ELF-1 (cell line): ENCODE results near the gene NHERF2.
"Not testable (repeated sequence)": the region's sequence is repeated elsewhere in the genome, so short reads cannot be mapped to it uniquely, and the experiment has no call there.

Experiments used
- DNase-seq: peaks from one replicate; pipeline ENCODE4 v3.0.0-alpha.2; 2016; ENCODE audit warnings: low read depth, low spot score

Gene NHERF2

DNA sequence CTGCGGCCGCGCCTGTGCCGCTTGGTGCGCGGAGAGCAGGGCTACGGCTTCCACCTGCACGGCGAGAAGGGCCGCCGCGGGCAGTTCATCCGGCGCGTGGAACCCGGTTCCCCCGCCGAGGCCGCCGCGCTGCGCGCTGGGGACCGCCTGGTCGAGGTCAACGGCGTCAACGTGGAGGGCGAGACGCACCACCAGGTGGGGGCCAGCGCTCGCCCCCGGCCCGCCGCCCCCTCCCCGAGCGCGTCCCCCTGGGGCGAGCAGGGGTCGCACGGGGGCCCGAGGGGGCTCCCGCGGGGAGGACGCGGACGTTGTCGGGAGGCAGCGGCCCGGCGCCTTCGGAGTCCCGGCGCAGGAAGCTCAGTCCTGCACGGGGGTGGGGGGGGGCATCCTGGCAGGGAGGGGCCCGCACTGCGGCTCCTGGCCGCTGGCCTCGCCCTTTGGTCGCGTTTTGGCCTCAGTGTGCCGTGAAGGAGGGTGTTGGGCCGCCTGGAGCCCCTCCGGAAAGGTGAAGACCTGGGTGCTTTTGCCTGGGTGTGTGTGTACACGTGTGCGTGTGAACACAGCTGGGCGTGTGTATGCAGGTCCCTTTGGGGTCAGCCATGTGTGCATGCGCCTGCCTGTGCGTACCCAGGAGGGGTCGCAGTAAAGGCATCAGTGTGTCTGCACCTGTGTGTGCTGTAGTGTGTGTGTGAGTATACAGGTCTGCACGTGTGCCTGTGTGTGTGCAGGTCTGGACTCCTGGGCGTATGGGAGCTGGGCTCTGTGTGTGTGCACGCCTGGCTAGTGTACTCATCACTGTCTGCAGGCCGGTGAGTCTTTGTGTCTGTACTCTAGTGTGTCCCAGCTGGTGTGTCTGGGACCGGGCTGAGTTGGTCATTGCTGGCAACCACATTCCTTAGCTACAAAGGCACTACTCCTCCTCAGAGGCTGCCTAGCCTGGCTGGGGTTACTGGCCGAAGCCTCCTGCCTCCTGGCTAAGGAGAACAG is 615 bp downstream of the NHERF2 start:
- peak; percentile 62 for DNase-seq

DNA sequence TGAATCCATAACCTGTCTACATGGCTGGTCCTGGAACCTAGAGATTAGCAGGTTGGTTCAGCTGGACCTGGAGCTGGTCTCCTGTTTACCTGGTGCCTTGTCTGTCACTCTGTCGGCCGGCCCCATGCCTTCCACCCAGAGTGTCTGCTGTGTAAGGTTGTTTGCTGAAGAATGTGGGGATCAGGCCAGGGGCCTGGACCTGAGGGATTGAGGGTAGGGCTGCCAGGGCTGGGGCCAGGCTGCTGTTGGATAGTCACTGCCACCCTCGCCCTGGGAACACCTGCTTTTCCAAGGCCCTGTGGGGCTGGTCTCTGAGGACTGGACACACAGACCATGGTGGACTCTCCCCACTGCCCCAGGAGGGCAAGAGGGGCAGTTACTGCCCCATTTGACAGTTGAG is 1.4 kb downstream of the NHERF2 start:
- DNase-seq = no peak

DNA sequence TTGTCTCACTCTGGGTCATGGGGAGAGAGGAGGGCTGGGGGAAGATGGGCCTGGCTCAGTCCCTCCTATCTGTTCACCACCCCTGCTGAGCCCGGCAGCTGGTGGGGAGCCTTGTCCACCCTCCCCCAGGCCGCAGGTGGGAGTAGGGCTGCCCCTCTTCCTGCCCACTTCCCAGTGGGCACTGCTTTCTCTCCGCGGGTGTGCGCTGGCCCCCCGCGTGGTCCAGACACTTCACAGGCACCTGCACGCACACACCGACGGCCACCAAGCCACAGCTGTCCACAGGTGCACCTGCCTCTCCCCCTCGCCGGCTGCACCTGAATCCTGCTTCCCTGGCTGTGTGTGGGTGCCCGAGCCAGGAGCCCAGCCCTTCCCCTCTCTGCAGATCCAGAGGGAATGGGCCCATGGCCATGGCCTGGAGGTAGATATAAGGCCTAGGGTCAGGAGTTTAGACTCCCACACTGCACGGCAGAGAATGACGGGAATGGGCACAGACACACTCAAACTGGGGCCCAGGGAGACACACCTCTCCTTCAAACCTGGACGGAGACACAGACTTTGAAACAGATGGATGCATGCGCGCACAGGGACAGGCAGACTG is 2.0 kb downstream of the NHERF2 start:
- DNase-seq = no peak

DNA sequence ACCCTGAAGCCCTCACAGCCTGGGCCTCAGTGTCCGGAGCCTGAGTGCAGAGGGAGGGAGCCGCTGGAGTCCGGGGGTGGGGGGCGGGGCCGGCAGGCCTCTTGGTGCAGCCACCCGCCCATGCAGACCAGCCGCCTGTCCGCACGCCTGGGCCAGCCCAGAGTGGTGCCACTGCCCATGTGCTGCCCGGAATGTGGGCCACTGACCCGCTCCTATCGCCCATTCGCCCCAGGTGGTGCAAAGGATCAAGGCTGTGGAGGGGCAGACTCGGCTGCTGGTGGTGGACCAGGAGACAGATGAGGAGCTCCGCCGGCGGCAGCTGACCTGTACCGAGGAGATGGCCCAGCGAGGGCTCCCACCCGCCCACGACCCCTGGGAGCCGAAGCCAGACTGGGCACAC is 2.6 kb downstream of the NHERF2 start:
- no peak for DNase-seq

DNA sequence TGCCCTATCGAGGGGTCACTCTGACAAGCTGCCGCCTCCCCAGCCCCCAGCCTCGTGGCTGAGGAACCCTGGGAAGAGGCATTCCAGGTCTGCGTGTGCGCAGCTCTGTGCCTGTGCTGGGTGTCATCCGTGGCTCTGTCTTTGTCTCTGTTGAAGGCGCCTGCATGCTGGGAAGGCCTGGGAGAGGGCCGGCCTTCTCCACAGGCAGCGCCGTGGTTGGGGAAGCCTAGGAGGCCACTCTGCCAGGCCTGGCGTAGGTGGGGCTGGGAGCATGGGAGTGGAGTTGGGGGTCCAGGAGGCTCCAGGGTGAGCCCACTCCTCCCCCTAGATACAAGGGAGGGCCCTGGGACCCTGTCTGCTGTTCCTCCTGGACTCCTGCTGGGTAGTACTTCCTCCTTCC is 3.3 kb downstream of the NHERF2 start:
- no peak for DNase-seq

GRCh38 chr16:2031081-2031577 is 4.4 kb downstream of the NHERF2 start:
- DNase-seq = no peak

- no peak for DNase-seq
Measured at GRCh38 chr16:2032285-2033056, 5.8 kb downstream of the NHERF2 start.

GRCh38 chr16:2033057-2033908 is 6.6 kb downstream of the NHERF2 start:
- DNase-seq = peak; percentile 69

- DNase-seq = not testable (repeated sequence)
Measured at GRCh38 chr16:2033909-2034695, 7.4 kb downstream of the NHERF2 start.

- no peak for DNase-seq
Measured at GRCh38 chr16:2034696-2035430, 8.2 kb downstream of the NHERF2 start.

GRCh38 chr16:2035431-2036199 is 8.9 kb downstream of the NHERF2 start:
- peak; percentile 58 for DNase-seq

- no peak for DNase-seq
Measured at GRCh38 chr16:2036200-2036966, 9.7 kb downstream of the NHERF2 start.

DNA sequence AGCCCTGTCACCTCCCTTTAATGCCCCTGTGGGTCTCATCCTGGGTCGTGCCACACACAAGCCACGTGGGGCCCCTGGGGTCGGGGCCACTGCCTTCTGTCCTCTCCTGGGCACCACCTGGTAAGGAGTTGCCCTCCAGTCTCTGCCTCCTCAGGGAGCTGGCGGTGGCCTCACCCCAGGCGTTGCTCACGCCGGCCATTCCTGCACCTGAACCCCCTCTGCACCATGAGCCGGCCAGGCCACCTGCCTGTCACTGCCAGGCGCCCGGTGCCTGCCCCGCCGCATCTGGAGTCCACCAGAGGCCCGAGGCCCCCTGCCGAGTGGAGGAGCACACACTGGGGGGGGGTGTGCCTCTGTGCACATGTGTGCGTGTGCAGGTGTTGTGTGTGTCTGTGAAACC is 10.4 kb downstream of the NHERF2 start:
- no peak for DNase-seq

GRCh38 chr16:2037647-2038381 is 11.1 kb downstream of the NHERF2 start:
- no peak for DNase-seq

DNA sequence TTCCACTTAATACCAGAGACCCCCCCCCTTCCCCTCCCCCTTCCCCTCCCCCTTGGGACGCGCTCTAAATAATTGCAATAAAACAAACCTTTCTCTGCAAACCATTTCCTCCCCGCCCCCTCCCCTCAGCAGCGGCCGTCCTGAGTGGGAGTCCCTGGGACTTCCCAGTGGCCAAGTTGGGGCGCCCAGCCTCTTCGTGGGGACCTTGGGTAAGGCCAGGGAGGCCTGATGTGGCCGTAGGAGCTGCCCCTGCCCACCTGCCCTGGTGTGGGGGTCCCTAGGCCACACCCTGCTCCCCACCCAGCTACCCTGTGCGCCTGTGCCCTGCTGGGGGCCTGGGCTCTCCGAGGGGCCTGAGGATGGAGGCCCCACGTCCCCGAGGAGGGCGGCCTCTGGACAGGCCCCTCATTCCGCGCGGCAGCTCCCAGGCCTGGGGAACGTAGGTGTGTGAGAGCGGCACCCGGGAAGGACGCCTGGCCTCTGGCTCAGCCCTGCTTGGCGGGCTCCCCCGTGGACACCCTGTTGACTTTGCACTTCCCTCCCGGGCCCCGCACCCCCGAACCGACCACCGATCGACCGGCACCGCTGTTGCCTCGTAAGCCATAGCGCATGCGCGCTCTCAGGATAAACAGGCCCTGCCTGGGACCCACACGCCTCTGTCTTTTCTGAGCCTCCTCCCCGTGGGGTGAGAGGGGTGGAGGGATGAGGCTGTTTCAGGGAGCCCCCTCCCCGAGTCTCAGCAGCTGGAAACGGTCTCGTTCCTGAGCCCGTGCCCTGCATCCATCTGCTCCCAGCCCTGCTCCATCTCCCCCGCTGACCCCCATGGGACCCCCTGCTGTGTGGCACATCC is 11.9 kb downstream of the NHERF2 start:
- DNase-seq = no peak

DNA sequence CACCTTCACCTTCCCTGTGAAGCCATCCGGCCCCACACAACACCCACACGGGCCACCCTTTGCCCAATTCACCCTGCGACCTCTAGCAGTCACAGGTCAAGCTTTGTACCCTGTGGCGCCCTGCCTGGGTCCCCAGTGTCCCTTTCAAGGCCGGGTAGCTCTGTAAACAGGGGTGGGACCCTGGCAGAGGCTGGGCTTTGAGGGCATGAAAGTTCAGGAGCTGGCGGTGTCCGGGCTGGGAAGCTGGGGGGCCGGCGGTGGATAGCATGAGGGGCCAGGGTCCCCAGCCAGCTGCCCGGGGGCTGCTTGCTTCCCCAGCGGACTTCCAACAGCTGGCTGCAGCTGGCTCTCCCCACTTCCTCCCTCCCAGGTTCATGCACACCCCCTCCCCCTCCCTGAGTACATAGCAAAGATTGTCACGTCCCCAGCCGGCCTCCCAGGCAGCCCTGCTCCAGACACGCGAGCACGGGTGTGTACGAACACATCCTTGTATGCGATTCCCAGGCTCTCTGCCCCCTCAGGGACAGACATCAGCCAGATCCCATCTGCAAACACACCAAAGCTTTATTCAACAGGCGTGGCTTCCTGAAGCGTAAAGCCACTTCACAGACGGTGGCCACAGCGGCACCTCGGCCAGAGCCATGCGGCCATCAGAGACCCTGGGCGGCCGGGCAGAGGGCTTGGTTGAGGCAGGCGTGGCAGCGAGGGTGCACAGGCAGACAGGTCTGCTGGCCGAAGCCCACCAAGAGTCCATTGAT is 12.8 kb downstream of the NHERF2 start:
- DNase-seq = no peak
